Smooth muscle cell (in vitro differentiated cells): ENCODE measurements around the gene TNFSF12. TPM values are rescaled to one million over a fixed set of nuclear protein-coding genes. Genes with fewer than 3 reads are reported as not detected.

Experiments
- DNase-seq: peaks from one replicate; lab custom pipeline; 2025; ENCODE audit not compliant: unreplicated experiment; lab: John Stamatoyannopoulos, UW
- H2AFZ ChIP-seq: fragments of 200-600 bp; sonication (generic); 2 replicates; pipeline ENCODE4 v1.6.0; 2016; ENCODE audit warnings: antibody characterized with exemption, low read depth, mild to moderate bottlenecking
- H3F3A ChIP-seq: fragments of 200-600 bp; sonication (generic); 2 replicates; pipeline ENCODE4 v1.6.0; 2017; ENCODE audit warnings: antibody characterized with exemption, low read depth
- H3K27ac ChIP-seq: fragments of 200-600 bp; sonication (generic); 2 replicates; pipeline ENCODE4 v1.5.1; 2016; ENCODE audit warnings: low read depth, mild to moderate bottlenecking
- H3K27me3 ChIP-seq: fragments of 200-600 bp; sonication (generic); 2 replicates; pipeline ENCODE4 v1.6.1; 2016; ENCODE audit warnings: low read depth, mild to moderate bottlenecking
- H3K36me3 ChIP-seq: fragments of 200-600 bp; sonication (generic); 2 replicates; pipeline ENCODE4 v1.5.1; 2016; ENCODE audit warnings: low read depth
- H3K4me1 ChIP-seq: fragments of 200-600 bp; sonication (generic); 2 replicates; pipeline ENCODE4 v1.5.1; 2016; ENCODE audit warnings: low read depth
- H3K4me2 ChIP-seq: fragments of 200-600 bp; sonication (generic); 2 replicates; pipeline ENCODE4 v1.6.0; 2016; ENCODE audit warnings: mild to moderate bottlenecking
- H3K4me3 ChIP-seq: fragments of 200-600 bp; sonication (generic); 2 replicates; pipeline ENCODE4 v1.5.1; 2016; ENCODE audit warnings: mild to moderate bottlenecking
- H3K79me2 ChIP-seq: fragments of 200-600 bp; sonication (generic); 2 replicates; pipeline ENCODE4 v1.6.0; 2016; ENCODE audit warnings: low read depth, mild to moderate bottlenecking
- H3K9ac ChIP-seq: fragments of 200-600 bp; sonication (generic); 2 replicates; pipeline ENCODE4 v1.6.0; 2016; ENCODE audit warnings: low read depth
- H3K9me3 ChIP-seq: fragments of 200-600 bp; sonication (generic); replicated peaks from 2 replicates; pipeline ENCODE4 v1.5.1; 2016; ENCODE audit warnings: low read depth
- H4K20me1 ChIP-seq: fragments of 200-600 bp; sonication (generic); 2 replicates; pipeline ENCODE4 v1.6.0; 2016; ENCODE audit warnings: low read depth
- CTCF ChIP-seq: fragments of 200-600 bp; sonication (generic); IDR thresholded peaks from 2 replicates; pipeline ENCODE4 v1.5.1; 2017; ENCODE audit warnings: borderline replicate concordance, mild to moderate bottlenecking, antibody characterized with exemption; ENCODE audit not compliant: insufficient read depth, poor library complexity, severe bottlenecking
- WGBS: methylation state at CpG from one replicate; pipeline ENCODE4 v1.1.7; 2016; ENCODE audit warnings: low lambda C conversion rate; 5-methylcytosine and 5-hydroxymethylcytosine counted together
- polyA plus RNA-seq: library from polyadenylated mRNA; unstranded; fragments of >200 nt; fragmentation: Nextera tagmentation; extraction: Ambion mirVana; gene quantifications from 2 replicates; pipeline ENCODE4 v1.2.1, GENCODE V29; 2016
- total RNA-seq: library from RNA; depleted of rRNA; stranded (reverse); fragments of >200 nt; gene quantifications from 2 replicates; pipeline ENCODE4 v1.2.3, GENCODE V29; 2014

Gene TNFSF12
- total and polyA plus RNA-seq, 2 experiments from 2014 or later = 6.2 to 13.6 TPM

GRCh38 chr17:7508145-7508544, 40.7 kb upstream of the TNFSF12 start:
- no peaks in the 10 kb centered on the region for H3K4me1 ChIP-seq
- no peaks in the 10 kb centered on the region for H3F3A ChIP-seq
- no peak overlapping the region for H3K27ac ChIP-seq
- no peak overlapping the region for H2AFZ ChIP-seq
- DNase-seq = no peak
- H4K20me1 ChIP-seq = peaks cover 17% of the 10 kb centered on the region
- no peaks in the 10 kb centered on the region for H3K79me2 ChIP-seq
- no peaks in the 10 kb centered on the region for H3K27me3 ChIP-seq
- 94% methylated on average over 11 of the region's 11 CpGs for WGBS
- no peaks in the 10 kb centered on the region for H3K9me3 ChIP-seq
- H3K4me2 ChIP-seq = no peak overlapping the region
- H3K36me3 ChIP-seq = peaks cover 30% of the 10 kb centered on the region
- no peak overlapping the region for H3K9ac ChIP-seq
- no peak overlapping the region for H3K4me3 ChIP-seq
- no peak for TF ChIP-seq CTCF

GRCh38 chr17:7508846-7509245, 40.0 kb upstream of the TNFSF12 start:
- WGBS = 95% methylated on average over 9 of the region's 9 CpGs
- Histone ChIP-seq H3K27me3 (no peaks in the 10 kb centered on the region), H3F3A (no peaks in the 10 kb centered on the region), H2AFZ (no peak overlapping the region), H4K20me1 (peaks cover 13% of the 10 kb centered on the region), H3K4me3 (no peak overlapping the region), H3K9me3 (no peaks in the 10 kb centered on the region), H3K9ac (no peak overlapping the region), H3K36me3 (peaks cover 27% of the 10 kb centered on the region), H3K27ac (no peak overlapping the region), H3K4me1 (no peaks in the 10 kb centered on the region), H3K4me2 (no peak overlapping the region), H3K79me2 (no peaks in the 10 kb centered on the region)
- DNase-seq = no peak
- TF ChIP-seq CTCF = no peak

DNA sequence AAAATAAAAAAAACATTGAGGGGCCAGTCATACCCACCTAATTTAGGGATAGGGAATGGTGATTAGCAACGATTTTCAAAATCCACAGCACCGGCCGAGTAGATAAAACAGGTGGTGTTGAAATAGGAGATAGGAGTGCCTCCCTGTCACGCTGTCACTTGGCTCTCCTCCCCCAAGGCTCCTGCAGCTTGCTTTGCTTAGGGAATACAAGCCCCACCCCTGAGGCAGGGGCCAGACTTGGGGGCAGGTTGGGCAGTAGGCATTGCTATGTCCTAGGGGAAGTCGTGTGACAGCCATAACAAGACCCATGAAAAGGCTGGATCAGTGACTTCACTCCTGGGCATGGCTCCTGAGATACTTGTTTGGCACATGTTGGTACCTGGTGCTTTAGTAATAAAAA, 38.9 kb upstream of the TNFSF12 start:
- H4K20me1 ChIP-seq = peaks cover 12% of the 10 kb centered on the region
- DNase-seq = no peak
- H3K4me2 ChIP-seq = no peak overlapping the region
- no peaks in the 10 kb centered on the region for H3K79me2 ChIP-seq
- H3K36me3 ChIP-seq = peaks cover 25% of the 10 kb centered on the region
- no peak overlapping the region for H2AFZ ChIP-seq
- no peak overlapping the region for H3K9ac ChIP-seq
- WGBS = 95% methylated on average over 5 of the region's 5 CpGs
- H3K27me3 ChIP-seq = no peaks in the 10 kb centered on the region
- no peak overlapping the region for H3K4me3 ChIP-seq
- no peaks in the 10 kb centered on the region for H3K4me1 ChIP-seq
- H3K27ac ChIP-seq = no peak overlapping the region
- no peaks in the 10 kb centered on the region for H3F3A ChIP-seq
- TF ChIP-seq CTCF = no peak
- H3K9me3 ChIP-seq = no peaks in the 10 kb centered on the region

DNA sequence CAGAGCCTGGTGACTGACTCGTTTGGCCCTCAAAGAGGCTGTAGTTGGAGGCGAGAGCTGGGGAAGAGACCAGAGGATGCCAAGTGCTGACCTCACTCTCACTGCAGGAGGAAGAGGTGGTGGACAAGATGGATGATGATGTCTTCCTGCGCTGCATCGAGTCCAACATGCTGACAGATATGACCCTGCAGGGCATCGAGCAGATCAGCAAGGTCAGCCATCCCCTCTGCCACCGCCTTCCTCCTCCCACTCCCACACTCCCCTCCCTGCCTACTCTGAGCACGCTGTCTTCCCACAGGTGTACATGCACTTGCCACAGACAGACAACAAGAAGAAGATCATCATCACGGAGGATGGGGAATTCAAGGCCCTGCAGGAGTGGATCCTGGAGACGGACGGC, 37.8 kb upstream of the TNFSF12 start:
- no peaks in the 10 kb centered on the region for H3K27me3 ChIP-seq
- H3K9me3 ChIP-seq = no peaks in the 10 kb centered on the region
- no peaks in the 10 kb centered on the region for H3K79me2 ChIP-seq
- H3K4me2 ChIP-seq = no peak overlapping the region
- H3K4me3 ChIP-seq = no peak overlapping the region
- no peak for DNase-seq
- 94% methylated on average over 10 of the region's 10 CpGs for WGBS
- no peak overlapping the region for H3K9ac ChIP-seq
- H3K27ac ChIP-seq = no peak overlapping the region
- H3K4me1 ChIP-seq = no peaks in the 10 kb centered on the region
- TF ChIP-seq CTCF = no peak
- peaks cover 7% of the 10 kb centered on the region for H4K20me1 ChIP-seq
- H3F3A ChIP-seq = no peaks in the 10 kb centered on the region
- H3K36me3 ChIP-seq = peaks cover 25% of the 10 kb centered on the region
- H2AFZ ChIP-seq = no peak overlapping the region
